ENCODE results near the gene APEX1.
A peak's percentile ranks its signal among the peaks of the same experiment; 100 is the strongest.
"Not testable (repeated sequence)": the region's sequence is repeated elsewhere in the genome, so short reads cannot be mapped to it uniquely, and the experiment has no call there.

APEX1 gene

DNA sequence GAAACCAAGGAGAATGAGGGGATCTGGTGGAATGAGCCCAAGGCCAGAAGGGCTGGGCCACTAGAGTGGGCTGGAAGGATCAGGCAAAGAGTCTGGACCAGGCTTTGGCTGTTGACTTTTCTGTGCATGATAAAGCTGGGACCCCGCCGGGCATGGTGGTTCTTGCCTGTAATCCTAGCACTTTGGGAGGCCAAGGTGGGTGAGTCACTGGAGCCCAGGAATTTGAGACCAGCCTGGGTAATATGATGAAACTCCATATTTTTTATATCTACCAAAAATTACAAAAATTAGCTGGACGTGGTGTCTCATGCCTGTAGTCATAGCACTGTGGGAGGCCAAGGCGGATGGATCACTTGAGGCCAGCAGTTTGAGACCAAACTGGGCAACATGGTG, 18.7 kb upstream of the APEX1 start:
- DNase-seq = no peak

DNA sequence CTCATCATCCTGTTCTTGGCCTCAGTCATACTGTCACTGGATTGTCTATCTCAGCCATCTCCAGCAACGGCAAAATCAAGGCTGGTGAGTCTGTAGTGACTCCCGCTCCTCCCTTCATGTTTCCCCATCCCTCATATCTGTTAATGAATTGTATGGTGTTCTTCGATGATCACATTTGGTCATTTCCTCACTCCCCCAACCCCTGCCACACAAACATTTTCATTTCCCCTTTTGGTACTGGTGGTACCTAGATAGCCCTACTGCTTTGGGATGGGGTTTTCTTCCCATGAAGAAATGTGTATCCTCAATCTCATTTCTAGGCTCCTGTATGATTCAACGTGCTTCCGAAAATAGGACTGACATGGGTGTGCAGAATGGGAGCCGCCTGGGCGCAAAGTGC, 16.4 kb upstream of the APEX1 start:
- DNase-seq = no peak

DNA sequence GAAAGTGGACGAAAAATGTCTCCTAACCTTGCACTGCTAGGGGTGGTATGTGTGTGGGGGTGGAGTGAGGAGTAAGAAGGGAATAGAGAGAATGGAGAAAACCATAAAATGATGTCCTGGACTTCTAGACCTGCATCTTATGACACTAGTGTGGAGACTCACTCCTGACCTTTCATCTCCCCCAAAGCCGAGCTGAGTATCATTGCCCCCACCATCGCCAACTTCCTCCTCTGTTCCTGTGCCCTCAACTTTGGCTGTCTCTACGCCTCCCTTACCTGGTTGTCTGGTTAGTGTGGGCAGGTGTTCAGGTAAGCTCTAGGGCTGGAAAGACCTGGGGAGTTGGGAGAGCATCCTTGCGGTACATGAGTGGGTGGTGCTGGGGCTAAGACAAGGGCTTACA, 14.6 kb upstream of the APEX1 start:
- no peak for DNase-seq

DNA sequence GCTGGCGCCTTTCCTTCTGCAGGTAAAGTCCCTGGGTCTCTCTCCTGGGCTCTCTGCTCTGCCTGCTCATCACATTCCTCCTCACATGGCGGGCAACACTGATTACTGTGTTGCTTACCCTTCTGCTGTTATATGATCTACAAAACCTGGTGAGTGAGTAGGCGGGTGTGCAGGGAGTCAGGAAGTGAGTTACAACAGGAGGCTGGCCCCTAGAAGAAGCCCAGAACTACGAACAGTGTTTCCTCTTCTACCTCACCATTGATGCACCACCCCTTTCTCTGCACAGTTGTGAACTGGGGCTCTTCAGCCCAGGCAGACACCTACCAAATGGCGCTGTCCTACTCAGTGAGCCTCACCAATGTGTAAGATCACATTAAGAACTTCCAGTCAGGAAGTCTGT, 14.1 kb upstream of the APEX1 start:
- DNase-seq = no peak

DNA sequence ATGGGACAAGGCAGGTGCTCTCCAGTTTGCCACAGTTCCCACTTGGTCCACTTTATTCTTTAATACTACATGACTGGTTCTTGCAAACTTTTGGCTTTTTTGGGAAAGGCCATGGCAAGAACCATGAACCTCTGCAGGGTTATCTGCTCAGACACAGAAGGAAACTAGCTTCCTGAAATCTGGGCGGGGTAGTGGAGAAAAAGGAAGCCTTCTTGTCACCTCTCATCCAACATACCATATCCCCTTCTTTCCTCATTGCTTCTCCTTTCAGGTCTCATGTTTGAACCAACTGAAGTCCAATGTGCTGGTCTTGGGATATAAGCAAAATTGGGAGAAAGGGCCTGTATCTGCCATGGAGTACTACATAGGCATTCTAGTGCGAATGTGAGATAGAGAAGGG, 13.6 kb upstream of the APEX1 start:
- DNase-seq = no peak

DNA sequence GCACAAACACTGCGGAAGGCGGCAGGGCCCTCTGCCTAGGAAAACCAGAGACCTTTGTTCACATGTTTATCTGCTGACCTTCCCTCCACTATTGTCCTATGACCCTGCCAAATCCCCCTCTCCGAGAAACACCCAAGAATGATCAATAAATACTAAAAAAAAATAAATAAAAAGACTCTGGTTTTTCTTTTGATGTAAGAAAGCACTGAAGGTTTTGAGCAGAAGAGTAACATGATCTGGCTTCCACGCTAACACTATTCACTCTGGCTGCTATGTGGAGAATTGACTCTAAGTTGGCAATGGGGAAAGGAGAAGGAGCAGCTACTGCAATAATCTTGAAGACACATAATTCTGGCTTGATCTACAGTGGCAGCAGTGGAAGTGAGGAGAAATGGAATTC, 11.4 kb upstream of the APEX1 start:
- DNase-seq = peak; percentile 27

DNA sequence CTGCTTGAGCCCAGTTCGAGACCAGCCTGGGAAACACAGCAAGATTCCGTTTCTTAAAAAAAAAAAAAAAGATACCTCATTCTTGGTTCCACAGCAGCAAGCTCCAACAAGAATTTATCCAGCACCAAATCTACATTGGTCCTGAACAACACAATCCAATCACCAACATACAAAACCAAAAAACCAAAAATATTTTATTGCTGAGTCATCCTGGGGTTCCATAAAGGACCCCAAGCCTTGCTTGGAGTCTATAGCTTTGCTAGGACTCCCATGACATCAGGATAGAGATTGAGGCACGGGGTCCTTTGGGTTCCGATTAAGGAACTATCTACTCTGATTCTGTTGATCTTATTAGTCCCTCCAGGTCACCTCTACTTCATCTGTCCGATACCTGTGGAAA, 8.1 kb upstream of the APEX1 start:
- DNase-seq = no peak

DNA sequence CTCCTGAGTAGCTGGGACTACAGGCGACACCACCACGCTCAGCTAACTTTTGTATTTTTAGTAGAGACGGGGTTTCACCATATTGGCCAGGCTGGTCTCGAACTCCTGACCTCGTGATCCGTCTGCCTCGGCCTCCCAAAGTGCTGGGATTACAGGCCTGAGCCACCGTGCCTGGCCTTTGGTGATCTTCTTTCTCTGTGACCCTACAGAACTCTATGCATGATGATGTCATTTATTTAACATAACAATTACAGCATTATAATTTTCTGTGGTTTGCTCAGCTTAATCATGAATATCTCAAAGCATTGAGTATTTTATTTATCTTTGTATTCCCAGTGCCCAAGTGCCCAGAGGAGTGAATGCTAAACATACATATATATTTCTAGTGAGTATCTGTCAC, 2.2 kb upstream of the APEX1 start:
- DNase-seq = not testable (repeated sequence)

DNA sequence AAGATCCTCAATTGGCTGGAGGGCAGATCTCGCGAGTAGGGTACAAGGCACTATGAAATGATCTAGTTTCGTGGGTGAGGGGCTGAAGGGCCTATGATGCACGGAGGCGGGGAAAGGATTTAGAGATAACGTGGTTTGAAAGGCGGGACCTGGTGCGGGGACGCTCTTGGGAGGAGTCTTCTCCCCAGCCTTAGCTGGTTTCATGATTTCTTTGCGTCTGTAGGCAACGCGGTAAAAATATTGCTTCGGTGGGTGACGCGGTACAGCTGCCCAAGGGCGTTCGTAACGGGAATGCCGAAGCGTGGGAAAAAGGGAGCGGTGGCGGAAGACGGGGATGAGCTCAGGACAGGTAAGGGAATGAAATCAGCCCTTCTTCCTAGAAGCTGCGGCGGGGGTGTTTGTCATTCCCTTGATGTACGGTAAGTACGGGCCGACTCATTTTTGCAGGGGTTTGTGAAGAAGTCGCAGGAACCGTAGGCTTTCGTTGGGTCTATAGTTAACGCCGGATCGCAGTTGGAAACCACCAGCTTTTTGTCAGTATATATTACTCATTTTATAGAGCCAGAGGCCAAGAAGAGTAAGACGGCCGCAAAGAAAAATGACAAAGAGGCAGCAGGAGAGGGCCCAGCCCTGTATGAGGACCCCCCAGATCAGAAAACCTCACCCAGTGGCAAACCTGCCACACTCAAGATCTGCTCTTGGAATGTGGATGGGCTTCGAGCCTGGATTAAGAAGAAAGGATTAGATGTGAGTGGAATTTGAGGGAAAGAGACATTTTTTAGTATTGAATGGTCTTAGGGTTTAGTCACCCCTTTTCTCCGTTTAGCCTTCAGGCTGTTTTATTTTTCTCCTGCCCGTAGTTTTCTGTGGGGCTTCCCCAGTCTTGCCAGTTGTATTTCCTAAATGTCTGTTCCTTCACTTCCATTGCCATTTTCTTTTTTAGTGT, 602 bp downstream of the APEX1 start:
- DNase-seq = no peak

DNA sequence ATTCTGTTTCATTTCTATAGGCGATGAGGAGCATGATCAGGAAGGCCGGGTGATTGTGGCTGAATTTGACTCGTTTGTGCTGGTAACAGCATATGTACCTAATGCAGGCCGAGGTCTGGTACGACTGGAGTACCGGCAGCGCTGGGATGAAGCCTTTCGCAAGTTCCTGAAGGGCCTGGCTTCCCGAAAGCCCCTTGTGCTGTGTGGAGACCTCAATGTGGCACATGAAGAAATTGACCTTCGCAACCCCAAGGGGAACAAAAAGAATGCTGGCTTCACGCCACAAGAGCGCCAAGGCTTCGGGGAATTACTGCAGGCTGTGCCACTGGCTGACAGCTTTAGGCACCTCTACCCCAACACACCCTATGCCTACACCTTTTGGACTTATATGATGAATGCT, 1.9 kb downstream of the APEX1 start:
- no peak for DNase-seq

DNA sequence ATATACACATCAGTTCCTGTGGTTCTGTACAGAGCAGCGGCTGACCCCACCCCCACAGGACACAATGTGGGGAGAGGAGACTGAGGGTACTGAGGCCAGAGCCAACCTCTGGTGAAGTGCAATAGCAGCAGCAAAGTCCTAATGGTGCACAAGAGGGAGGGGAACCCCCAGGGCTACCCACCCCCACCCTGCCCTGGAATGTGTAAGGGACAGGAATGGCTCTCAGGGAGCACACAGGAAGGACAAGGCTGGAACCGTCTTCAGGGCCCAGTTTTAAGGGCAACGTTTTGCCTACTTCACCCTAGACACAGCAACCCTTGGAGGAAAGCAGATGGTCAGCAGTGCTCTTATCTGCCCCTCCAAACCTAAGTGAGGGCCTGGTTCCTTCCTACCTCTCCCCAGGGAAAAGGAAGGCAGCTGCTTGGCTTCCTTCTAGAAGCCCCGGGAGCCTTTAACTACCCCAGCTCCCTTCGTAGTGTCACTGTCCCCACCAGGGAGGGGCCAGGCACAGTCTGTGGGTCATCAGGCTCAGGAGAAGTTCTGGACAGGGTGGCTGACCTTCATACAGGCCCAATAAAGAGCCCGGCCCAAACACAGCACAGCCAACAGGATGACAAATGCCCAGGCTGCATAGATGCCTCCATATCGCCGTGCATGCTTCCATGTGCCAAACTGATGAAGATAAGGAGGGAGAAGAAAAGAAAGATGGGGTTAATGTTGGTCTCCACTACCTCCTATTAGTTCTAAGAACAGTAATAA, 3.2 kb downstream of the APEX1 start:
- no peak for DNase-seq

DNA sequence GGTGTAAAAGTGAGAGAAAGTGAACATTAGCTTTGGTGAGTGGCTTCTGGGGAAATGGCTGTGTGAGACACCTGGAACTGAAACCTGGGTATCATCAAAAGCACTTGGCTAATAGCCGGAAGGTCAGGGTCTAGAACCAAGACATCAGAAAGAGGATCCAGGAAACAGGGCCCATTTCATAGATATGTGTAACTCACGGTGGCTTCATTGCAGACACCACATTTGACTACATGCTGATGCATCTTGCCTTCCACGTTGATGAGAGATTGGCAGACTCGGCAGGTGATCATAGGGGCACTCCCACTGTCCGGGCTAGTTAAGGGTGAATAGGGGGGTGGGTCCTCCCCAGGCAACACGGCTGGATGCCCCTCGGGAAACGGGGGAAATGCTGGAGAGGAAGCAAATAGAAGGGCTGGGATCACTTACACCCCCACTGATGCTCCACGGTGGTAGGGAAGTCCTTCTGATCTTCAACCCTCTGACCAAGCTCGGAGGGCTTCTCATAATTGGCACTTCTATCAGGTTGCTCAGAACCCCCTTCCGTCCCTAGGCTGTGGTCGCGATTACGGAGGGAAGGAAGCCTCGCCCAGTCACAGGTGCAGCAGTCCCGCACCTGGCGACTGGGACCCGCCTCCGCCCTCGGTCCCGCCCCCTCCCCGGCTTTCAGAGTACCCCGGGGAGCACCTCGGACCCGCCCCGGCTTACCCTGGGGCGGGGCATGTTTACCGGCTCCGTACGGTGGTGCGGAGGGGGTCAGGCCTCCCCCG, 5.6 kb downstream of the APEX1 start:
- DNase-seq = peak; percentile 37

DNA sequence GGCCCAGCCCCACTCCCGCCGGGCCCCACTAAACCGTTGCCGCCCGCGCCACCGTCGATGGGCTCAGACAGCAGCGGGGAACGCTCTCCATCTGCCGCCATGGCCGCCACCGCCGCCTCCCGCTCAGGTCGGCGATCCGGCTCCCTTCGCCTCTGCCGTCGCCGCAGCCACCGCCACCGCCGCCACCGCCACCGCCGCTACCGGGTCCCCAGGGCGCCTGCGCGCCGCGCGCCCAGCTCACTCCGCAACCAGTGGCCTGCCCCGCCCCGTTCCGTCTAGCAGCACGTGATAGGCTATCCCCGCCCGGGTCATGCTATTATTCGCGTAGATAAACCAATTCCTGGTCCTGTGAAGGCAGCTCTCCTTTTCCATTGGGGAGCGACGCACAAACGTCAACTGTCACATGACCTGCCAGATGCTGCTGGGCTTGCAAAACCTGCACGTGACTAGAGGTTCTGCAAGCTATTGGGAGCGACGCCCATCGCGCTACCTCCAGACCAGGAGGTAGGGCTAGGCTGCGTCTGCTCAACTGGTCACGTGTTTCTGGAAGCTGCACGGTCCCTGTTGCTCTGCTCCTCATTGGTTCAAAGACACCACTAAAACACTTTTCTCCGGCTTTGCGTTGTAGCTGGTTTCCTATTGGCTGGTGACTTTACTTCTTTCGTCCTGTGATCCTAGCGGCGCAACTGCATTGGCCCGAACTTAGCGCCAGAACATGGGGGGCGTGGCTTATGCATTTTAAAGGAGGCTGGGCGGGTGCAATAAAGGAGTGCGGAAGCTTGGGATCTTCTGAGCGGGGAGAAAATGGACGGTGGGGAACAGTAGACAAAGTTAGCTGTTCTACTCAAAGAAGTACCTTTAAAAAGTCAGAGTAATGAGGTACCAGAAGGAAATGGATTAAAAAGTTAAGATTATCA, 6.5 kb downstream of the APEX1 start, which contains the start of gene PIP4P1:
Gene PIP4P1 (minus strand): TSS at position 210 of the 917 bp plus-strand sequence. CDS start 109 bp downstream, at position 101.
- peak; percentile 100 for DNase-seq

DNA sequence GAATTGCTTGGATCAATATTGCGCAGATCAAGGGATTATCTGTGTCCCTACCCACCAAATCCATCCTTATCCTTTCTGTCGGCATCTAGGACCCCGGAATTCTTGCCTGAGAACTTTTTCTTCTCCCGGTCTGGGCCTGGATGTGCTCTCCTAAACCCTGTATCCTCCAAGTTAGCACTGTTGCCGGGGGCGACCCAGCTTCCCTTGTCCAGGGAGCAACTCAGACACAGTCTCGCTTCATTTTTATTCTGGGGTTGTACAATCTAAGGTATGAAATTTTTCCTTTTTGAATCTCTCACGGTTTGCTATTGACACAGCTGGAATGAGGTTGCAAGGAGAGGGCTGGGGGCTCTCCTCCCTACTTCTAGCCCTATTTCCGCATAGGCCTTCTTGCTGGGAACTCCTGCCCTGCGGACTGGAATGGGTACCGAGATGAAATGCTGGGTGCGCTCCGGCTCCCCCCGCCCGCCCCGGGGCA, 13.8 kb downstream of the APEX1 start:
- peak; percentile 75 for DNase-seq

DNA sequence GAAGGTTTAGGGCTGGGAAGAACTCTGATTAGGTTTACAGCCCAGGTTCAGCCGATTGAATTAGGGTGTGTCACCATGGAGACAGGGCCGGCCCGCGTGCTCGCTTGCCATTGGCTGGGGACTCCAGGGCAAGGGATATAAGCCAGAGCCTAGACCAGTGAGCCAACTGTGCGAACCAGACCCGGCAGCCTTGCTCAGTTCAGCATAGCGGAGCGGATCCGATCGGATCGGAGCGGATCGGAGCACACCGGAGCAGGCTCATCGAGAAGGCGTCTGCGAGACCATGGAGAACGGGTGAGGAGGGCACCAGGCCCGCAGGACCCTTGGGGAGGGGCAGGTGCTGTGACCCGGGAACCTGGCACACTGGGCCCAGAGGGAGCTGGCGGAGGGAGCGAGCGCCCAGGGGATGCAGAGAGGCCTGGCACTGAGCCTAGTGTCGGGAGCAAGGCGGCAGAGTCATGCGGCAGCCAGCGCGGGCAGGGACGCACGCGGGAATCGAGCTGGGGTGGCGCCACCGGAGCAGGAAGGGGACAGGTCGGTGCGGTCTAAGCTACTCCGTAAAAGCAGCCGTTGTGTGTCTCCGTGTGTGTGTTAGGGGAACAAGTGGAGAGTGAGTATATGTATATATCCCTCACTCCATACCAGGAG, 14.3 kb downstream of the APEX1 start, which contains the start of gene PNP:
Gene PNP (plus strand): TSS at position 165 of the 648 bp plus-strand sequence. CDS start 119 bp downstream, at position 284.
- peak; percentile 96 for DNase-seq

DNA sequence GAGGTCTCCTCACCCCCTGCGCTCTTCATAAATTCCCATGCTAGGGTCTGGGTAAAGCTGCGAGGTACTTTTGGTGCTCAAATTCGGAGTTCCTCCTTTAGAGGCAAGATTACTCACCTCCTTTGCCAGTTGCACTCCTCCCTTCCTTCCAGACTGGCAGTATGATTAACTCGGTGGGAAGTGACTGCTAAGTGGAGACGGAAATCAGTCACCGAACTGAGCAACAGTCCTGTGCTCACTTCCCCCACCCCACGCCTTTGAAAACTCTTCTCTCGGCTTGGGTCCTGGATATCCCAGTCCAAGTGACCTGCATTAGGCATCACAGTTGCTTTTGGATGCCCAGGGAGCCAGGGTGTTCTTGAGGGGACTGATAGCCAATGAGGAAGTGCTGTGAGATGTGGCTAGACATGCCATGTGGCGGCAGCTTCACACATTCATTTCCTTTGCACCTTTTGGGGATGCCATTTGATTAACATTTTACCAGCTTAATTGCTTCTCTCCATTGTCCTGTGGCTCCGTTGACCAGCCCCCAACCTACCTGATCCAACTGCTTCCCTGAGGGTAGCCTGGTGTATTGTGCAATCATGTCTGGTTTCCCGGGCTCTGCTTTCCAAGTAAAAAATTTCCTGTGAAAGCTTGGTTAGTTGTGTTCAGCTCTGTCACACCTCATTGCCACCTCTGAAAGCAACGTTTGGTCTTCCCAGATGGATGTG, 15.0 kb downstream of the APEX1 start:
- peak; percentile 78 for DNase-seq

DNA sequence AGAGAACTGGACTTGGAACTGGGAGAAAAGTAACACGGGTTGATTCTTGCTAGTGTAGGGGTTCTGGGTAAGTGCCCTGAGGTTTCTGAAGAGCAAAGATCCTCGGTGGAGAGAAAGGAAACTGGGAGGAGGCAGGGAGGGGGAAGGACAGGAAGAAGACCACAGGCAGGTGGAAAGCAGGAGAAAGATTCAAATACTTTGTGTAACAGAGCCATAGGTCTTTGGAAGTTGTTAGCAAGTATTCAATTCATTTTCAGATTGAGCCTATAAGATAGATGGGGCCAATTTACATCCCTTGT, 15.5 kb downstream of the APEX1 start:
- DNase-seq = no peak

DNA sequence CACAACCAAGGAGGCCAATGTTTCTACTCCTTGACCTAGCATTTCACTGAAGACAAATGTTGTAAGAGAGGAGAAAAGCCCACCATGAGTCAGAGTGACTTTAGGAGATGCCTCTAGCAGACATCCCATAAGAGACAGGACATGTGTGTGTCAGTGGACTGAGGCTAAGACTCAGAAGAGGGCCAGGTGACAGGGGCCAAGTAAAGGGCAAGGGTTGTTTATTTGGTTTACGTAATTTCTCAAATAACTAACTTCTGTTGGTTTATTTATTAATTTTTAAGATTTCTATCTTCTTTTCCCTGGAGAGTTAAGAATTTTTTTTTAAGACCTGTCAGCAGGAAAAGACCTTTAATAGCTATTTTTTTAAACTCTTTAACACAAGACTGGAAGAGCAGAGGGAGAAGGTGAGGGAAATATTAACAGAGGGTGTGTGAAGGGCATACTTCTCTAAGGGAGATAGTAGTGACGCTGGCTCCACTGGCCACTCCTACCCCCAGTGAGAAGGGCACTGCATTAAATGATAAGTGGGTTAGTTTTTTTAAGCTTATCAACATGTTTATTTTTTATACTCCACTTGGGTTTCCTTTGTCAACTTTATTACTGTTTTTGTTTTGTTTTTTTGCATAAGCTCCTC, 17.6 kb downstream of the APEX1 start:
- DNase-seq = no peak

DNA sequence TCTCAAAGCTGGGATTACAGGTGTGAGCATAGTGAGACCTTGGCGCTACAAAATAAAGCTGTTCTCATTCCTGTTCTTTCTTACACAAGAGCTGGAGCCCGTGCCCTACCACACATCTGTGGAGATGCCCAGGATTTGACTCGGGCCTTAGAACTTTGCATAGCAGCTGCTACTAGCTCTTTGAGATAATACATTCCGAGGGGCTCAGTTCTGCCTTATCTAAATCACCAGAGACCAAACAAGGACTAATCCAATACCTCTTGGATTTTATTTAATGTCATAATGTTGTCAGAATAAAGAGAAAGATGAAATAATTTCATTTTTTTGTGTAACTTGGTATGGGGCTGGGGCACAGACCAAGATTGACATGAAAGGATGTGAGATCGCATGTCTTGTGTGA, 21.8 kb downstream of the APEX1 start:
- no peak for DNase-seq

DNA sequence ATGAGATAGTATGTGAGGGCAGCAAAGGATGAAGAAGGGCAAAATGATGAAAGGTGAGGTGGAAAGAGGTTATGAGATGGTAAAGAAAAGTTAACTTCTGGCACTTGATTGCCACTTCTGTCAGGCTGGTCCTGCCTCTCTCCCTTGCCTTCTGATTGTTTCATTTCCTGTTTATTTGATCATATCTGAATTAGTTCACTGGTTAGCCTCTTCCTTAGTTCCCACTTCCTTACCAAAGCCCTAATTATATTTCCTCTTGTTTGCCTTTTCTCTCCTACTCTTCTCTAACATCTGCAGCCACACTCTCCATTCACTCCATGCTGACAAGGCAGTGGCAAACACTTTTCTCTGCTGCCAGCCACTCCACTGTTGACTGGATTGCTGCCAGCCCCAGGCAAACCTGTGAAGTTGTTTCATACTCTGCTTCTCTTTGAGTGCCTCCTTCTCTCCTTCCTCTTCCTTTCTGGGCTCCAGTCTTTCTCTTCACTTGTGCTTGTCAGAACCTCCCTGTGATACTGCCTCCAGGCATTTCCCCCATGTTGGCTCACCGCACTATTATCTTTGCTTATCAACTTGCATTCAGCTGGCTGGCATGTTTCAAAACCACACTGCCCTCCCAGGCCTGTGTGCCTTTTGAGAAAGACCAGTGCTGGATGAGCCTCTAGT, 22.3 kb downstream of the APEX1 start:
- peak; percentile 98 for DNase-seq

Measured in DMS79 treated with DMSO at 0.1 percent for 48 hours (cell line).